Astrocyte of the spinal cord (primary cell): Measurements from ENCODE around the gene SAMD14.

Source experiments
- DNase-seq: peaks from one replicate; pipeline ENCODE4 v3.0.0; 2011; ENCODE audit warnings: low read depth, low spot score
- H3K4me3 ChIP-seq: 2 replicates; pipeline ENCODE4 v1.5.1; 2011; ENCODE audit warnings: low read depth, mild to moderate bottlenecking, low read length, moderate library complexity
- CTCF ChIP-seq: IDR thresholded peaks from 2 replicates; pipeline ENCODE4 v1.5.1; 2012; ENCODE audit warnings: low read depth, mild to moderate bottlenecking, low read length, inconsistent platforms
- in situ Hi-C: cut with HindIII; loops from 2 replicates; pipeline ENCODE4 v1.10.0; 2017; ENCODE audit warnings: low sequenced_read_pairs

SAMD14 gene

GRCh38 chr17:50129728-50130558 lies at the start of gene SAMD14:
TSS of gene SAMD14 (minus strand) at chr17:50130160. CDS start at chr17:50124959, 5,201 bp downstream.
- DNase-seq = peak; percentile 26
- peak within 1 kb of the TSS; percentile 52 for H3K4me3 ChIP-seq
- in situ Hi-C loops = no loop called here
- no peak for TF ChIP-seq CTCF

GRCh38 chr17:50177983-50178834 lies 48.2 kb upstream of the SAMD14 start:
- peak; percentile 50 for TF ChIP-seq CTCF
- in situ Hi-C loops = no loop called here
- DNase-seq = peak; percentile 99
- no peak overlapping the region for H3K4me3 ChIP-seq

DNA sequence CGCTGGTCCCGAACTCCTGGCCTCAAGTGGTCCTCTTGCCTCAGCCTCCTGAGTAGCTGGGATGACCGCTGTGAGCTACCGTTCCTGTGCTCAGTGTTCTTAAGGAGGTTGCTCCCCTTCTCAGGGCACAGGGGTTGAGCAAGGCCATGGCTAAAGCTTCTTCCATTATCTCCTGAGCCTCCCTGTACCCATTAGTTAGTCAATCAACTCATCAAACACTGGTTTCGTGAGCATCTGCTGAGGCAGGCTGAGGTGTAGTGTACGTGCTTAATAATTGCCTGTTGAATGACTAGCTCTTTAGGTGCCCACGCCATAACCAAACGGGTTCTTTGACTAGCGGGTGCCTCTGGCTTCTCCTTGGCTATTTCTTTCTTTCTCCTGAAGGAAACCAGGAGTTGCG lies 47.5 kb upstream of the SAMD14 start:
- no peak overlapping the region for H3K4me3 ChIP-seq
- no peak for DNase-seq
- no peak for TF ChIP-seq CTCF
- in situ Hi-C loops = no loop called here

- in situ Hi-C loops = no loop called here
- H3K4me3 ChIP-seq = no peak overlapping the region
- peak; percentile 7 for TF ChIP-seq CTCF
- no peak for DNase-seq
Measured at GRCh38 chr17:50176559-50177357, 46.8 kb upstream of the SAMD14 start.

- in situ Hi-C loops = no loop called here
- TF ChIP-seq CTCF = no peak
- no peak overlapping the region for H3K4me3 ChIP-seq
- DNase-seq = no peak
Measured at GRCh38 chr17:50175035-50175807, 45.3 kb upstream of the SAMD14 start.
